Hematopoietic multipotent progenitor cell treated with erythropoietin and hydrocortisone succinate and interleukin-3 and kit ligand, for 8 days (in vitro differentiated cells): Measurements from ENCODE around the gene MAP4K4.

Experiments
- DNase-seq: peaks from one replicate; pipeline ENCODE4 v3.0.0-alpha.2; 2015

Gene MAP4K4

DNA sequence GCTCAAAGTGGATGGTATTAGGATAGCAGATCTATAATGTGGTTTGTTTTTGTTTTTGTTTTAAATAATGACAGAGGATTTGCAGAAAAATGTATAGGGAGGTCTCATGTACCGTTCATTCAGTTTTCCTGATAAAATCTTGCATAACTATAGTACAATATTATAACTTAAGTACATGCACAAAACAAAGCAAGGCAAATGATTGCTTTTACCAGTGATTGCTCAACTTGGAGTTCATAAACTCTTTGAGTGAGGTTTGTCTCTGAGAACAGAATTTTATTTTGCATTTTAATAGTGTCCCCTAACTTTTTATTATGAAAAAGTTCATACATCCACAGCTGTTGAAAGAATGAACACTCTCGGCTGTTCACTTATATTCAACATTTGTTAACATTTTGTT lies 96.6 kb downstream of the MAP4K4 start:
- DNase-seq, result no peak

- no peak for DNase-seq
Measured at GRCh38 chr2:101795033-101795432, 97.5 kb downstream of the MAP4K4 start.

GRCh38 chr2:101796825-101797600 lies 99.5 kb downstream of the MAP4K4 start:
- peak; percentile 75 for DNase-seq

GRCh38 chr2:101801496-101801895 lies 104.0 kb downstream of the MAP4K4 start:
- no peak for DNase-seq

DNA sequence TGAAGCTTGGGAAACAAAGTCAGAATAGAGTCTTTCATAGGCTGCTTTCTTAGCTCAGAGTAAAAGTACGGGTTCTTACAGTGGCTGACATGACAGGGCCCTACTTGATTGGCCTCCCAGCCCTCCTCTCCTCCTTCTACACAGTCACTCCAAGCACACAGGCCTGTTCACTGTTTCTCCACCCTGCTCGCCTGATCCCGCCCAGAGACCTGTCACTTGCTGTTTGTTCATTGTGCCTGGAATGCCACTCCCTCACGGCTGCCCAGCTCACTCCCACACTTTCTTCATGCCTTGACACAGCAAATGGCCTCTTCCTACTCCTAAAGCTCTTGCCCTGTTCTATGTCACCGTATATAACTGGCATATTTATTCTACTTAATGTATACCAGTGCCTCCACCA lies 104.8 kb downstream of the MAP4K4 start:
- no peak for DNase-seq

GRCh38 chr2:101803128-101803527 lies 105.6 kb downstream of the MAP4K4 start:
- no peak for DNase-seq

DNA sequence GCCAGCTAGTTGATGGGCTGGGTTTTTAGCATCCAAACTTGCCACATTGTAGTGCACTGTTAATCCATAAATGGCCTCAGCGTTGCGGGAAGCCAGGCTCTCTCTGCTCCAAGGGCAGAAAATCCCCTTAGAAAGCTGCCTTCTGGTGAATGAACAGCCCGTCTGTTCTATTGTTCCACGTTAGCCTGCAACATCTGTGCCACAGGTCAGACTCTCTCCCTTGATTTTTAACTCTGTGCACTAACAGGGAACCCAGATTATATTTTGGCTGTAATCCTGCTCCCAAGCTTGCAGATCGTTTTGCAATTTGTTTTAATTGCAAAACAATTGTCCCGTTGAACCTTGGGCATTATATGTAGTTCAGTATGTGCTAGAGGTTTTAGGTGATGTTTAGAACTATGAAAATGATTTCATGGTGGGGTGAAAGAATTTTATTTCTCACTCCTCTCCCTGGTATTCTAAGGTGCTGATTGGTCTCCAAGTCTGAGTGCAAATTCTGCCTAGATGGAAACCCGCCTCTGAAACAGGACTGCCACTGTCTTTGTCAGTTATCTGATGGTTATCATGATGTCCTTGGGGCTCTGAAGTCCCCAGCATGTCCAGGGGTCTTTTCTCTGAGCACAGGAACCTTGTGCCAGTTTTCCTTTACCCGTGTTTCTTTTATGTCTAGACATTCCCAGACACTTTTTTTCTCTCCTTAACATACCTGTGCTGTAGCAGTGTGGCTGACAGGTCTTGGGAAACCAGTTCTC lies 106.6 kb downstream of the MAP4K4 start:
- no peak for DNase-seq

DNA sequence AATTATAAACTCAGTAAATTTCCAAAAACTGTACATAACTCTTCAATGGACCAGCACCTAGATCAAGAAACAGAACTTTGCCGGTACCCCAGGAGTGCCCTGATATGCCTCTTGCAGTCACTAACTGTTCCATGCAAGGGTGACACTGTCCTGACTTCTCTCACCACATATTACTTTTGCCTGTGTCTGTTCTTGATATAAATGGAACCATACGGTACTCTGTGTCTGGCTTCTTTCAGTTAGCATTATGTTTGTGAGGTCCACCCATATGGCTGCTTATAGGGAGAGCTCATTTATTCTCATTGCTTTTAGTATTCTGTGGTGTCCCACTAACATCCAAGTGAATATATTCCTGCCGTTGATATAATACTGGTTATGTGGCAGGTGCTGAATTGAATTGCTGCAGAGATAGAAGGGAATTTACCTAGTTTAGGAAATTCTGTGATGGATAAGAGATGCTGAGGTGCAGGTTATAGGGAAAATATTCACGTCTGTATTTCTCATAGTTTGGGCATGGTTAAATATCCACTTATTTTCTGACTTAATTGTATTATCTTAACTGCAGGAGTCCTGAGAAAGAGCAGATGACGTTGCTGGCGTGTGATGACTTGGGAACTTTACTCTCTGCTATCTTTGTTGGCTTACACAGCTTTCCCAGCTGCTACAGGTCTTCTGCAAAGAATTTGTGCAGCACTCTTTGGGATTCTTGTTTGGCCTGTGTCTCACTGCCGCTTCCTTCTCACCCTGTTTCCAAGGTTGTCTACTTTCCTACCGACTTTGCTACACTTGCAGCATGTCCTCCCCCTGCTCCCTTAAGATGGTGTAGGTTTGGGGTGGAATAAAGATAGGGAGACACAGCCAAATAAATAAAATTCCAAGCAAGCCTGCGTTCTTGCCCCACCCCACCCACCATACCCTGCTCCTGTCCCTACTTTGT lies 107.9 kb downstream of the MAP4K4 start:
- no peak for DNase-seq

GRCh38 chr2:101806123-101806522 lies 108.6 kb downstream of the MAP4K4 start:
- DNase-seq, result no peak

DNA sequence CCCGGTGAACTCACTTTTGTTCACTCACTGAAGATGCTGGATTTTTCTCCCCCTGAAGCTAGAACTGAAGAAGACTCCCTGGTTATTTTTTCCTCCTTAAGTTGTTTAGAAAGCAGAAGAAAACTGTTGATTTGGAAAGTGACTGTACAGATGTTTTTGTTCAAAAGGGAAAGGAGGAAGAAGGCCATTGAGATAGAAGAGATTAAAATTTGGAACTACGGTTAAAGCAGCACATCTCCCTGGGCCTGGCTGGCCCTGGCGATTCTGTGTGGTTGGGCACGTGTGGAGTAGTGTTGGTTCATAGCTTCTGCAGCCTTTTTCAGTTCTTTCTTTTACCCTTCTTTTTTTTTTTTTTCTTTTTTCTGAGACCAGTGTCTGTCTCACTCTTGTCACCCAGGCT lies 109.2 kb downstream of the MAP4K4 start:
- DNase-seq, result peak; percentile 36

DNA sequence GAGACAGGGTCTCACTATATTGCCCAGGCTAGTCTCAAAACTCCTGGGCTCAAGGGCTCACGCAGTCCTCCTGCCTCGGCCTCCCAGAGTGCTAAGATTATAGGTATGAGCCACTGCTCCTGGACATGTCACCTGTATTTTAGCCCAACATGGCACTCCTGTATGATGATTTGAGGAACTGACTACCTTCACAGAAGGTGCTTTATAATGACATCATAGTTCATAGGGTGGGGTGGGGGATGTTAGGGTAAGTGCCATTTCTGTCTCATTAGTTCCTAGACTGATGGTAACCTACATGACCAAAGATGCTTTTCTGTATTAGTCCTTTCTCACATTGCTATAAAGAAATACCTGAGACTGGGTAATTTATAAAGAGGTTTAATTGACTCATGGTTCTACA lies 109.7 kb downstream of the MAP4K4 start:
- no peak for DNase-seq

DNA sequence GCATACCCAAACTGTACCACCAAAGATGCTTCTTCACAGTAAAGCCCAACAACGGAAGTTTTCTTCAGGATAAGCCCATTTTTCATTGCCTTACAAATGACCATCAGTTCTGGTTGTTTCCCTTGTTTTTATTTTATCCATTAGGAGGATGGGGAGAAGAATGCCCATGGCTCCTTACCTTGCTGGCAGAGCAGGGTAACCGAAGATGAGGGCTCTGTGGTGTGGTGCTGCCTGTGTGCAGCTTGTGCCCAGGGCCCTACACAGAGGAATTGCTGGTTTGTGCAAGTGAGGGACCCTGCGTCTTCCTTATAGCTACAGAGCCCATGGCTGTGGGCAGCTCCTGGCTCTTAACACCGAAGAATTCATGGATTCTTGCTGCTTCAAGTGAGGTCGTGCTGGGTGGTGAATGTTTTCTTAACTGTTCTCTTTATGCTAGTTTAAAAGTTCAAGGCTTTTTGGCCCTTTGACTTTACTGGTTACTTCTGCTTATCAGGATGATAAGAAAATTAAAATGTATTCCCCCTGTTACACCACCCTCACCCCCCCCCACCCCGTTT lies 110.6 kb downstream of the MAP4K4 start:
- DNase-seq, result no peak

DNA sequence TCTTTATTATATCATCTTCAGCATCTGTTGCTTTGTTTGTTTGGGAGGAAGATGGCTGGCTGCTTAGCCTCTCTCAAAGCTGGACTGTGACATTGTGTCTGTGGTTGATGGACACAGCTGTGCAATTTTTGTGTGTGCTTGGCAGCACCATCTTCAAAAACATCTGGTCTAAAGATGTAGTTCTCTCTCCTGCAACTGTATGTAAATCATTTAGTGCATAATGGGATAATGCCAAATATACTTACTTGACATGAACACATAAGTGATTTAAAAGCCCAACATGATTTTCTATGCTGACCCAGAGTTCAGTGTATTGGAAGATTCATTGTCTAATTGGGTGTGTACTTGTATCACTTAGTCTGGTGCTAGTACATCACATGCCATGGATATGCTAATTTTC lies 112.2 kb downstream of the MAP4K4 start:
- DNase-seq, result no peak

DNA sequence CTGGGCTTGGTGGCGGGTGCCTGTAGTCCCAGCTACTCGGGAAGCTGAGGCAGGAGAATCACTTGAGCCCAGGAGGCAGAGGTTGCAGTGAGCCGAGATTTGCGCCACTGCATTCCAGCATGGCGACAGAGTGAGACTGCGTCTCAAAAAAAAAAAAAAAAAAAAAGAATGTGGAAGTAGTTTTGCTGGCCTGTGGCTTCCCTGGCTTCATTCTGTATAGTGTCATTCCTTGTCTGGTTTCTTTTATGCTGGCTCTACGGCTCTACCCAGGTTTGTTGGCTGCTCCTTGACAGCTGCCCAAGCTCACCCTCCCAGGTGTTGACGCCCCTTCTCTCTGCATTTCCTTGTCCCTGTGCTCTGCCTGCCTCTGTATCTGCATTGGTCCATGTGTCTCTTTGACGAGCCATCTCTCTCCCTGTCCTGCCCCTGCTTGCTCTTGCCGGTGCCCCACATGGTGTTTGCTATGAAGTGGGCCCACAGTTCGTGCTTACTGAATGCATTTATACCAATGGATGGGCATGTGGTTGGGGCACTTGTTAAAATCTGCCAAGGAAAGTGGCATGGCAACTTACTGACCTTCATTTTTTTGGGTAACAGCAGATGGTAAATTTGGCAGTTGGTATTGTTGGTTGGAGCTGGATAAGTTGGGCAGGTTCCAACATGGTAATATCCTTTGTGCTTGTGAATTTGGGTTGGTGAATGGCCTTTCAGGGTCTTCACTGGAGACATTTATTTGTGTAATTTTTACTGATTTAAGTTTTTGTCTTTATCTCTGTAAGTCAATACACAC lies 113.9 kb downstream of the MAP4K4 start:
- no peak for DNase-seq

- no peak for DNase-seq
Measured at GRCh38 chr2:101812226-101812625, 114.7 kb downstream of the MAP4K4 start.

DNA sequence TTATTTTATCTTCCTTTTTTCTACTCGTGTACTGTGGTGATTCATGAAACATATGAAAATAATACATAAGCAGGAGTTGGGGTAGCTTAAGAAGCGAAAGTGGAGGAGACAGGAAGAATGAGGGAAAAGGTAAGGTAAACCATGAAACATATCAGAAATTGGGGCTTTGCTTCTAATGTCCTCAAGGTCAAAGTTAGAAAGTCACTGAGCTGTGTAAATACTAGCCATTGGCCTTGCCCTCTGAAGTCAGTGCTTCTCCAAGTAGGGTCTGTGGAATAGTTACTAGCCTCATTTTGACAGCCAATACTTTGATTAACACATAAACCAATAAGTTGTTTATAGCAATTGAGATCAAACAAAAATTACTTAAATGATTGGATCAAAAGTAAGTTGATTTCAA lies 117.2 kb downstream of the MAP4K4 start:
- no peak for DNase-seq

DNA sequence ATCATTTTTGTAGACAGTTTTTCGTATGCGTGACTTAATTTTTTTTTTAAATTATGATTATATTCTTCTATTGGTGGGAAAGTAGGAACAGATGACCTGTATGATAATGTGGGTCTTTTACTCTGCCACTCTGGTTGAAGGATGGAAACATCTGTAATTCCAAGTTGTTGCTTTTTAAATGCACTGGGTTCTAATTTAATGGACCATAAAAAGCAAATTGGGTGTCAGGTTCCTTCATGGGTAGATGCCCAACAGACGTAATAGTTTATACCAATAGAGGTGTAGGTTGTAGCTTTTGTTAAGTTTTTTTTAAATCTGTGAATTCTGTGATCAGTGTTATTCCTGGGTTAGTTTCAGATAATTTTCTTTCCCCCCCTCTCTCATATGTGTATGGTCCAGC lies 117.6 kb downstream of the MAP4K4 start:
- no peak for DNase-seq

DNA sequence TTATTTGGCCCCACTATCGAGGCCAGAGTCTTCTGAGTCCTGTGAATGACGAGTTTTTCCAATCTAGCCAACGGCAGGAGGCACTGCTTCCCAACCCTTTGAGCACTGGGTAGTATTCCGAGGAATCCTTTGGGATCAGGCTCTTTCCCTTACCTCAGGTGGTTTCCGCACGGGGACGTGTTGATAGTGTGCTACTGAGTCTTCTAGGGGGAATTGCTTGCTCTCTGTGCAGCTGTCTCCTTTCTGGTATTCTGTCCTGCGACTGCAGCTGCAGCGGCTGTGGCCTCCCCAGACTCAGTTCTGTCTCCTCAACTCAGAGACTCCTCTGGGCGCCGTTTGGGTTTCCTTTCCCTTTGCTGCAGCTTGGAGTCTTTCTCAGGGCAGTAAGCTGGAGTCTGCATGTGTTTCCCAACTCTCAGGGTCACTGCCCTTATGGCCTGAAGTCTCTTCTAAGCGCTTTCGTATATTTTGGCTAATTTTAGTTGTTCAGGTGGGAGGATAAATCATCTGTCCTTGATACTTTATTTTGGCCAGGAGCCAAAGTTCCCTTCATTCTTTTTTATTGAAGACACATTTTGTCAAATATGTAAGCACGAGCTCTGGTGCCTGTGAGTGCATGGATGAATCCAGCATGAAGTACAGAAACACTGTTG lies 118.4 kb downstream of the MAP4K4 start:
- no peak for DNase-seq

- DNase-seq, result no peak
Measured at GRCh38 chr2:101816598-101816997, 119.1 kb downstream of the MAP4K4 start.

DNA sequence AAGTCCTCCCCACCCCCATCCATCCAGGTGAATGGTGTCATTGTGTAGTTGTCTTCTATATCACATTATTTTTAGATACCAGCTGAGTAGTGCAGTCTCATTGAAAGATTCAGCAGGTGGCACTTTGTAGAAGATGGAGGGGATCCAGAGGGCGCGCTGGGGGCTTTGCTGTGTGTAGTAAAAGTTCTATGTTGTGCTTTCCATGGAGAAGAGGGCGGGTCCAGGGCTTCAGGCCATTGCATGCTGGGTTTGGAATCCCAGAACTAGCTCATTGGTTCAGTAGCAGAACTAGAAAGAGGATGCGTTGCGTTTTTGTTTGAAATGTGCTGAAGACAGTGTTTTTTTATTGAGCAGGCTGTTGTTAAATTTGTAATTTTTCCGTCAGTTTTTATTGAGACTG lies 120.0 kb downstream of the MAP4K4 start:
- DNase-seq, result no peak
